Duodenal mucosa (tissue), 2 donors: ENCODE results near the gene ITPKB.
A peak's percentile ranks its signal among the peaks of the same experiment; 100 is the strongest.

Experiments used
- H3K27ac ChIP-seq: one replicate; pipeline ENCODE4 v1.7.0; 2013; ENCODE audit warnings: low read depth, low read length
- H3K27me3 ChIP-seq, 2 donors: one replicate each; pipeline ENCODE4 v1.7.0; 2013; ENCODE audit warnings: low read length in 2 of 2, control low read depth in 1 of 2; ENCODE audit not compliant: insufficient read depth in 2 of 2, control insufficient read depth in 1 of 2
- H3K36me3 ChIP-seq, 2 donors: one replicate each; pipeline ENCODE4 v1.7.0; 2013; ENCODE audit warnings: low read length in 2 of 2, control low read depth in 1 of 2; ENCODE audit not compliant: insufficient read depth in 2 of 2, control insufficient read depth in 1 of 2
- H3K4me1 ChIP-seq, 2 donors: one replicate each; pipeline ENCODE4 v1.7.0; 2013; ENCODE audit warnings: low read length in 2 of 2, control low read depth in 1 of 2; ENCODE audit not compliant: insufficient read depth in 2 of 2, control insufficient read depth in 1 of 2
- H3K4me3 ChIP-seq, 2 donors: one replicate each; pipeline ENCODE4 v1.7.0; 2013; ENCODE audit warnings: low read length in 2 of 2, low read depth in 1 of 2
- H3K9ac ChIP-seq, 2 donors: one replicate each; pipeline ENCODE4 v1.7.0; 2013; ENCODE audit warnings: low read length in 2 of 2, low read depth in 1 of 2
- H3K9me3 ChIP-seq, 2 donors: one replicate each; pipeline ENCODE4 v1.7.0; 2013; ENCODE audit warnings: low read length in 2 of 2, control low read depth in 1 of 2; ENCODE audit not compliant: control insufficient read depth in 1 of 2

Gene ITPKB

GRCh38 chr1:226654668-226655055 lies 84.4 kb downstream of the ITPKB start:
- H3K9me3 ChIP-seq = no peaks in the 10 kb centered on the region
- H3K4me3 ChIP-seq = peak overlapping the region in 1 of 2 donors; percentile 12
- peaks cover 37 to 43% of the 10 kb centered on the region in 2 donors for H3K4me1 ChIP-seq
- no peaks in the 10 kb centered on the region for H3K27me3 ChIP-seq
- H3K9ac ChIP-seq = peak overlapping the region in 1 of 2 donors; percentile 38
- H3K27ac ChIP-seq = no peak overlapping the region
- no peaks in the 10 kb centered on the region for H3K36me3 ChIP-seq

- Histone ChIP-seq H3K4me3 (peak overlapping the region in 1 of 2 donors; percentile 12), H3K9me3 (no peaks in the 10 kb centered on the region), H3K27me3 (no peaks in the 10 kb centered on the region), H3K36me3 (peaks cover 0 to 3% of the 10 kb centered on the region in 2 donors), H3K27ac (no peak overlapping the region), H3K9ac (peak overlapping the region; percentile 26 to 38), H3K4me1 (peaks cover 37 to 41% of the 10 kb centered on the region in 2 donors)
These were observed 84.9 kb downstream of the ITPKB start for GRCh38 chr1:226654046-226654667.

- Histone ChIP-seq H3K36me3 (peaks cover 0 to 9% of the 10 kb centered on the region in 2 donors), H3K9me3 (no peaks in the 10 kb centered on the region), H3K9ac (no peak overlapping the region), H3K4me3 (no peak overlapping the region), H3K4me1 (peaks cover 37 to 41% of the 10 kb centered on the region in 2 donors), H3K27ac (no peak overlapping the region), H3K27me3 (no peaks in the 10 kb centered on the region)
These were observed 85.7 kb downstream of the ITPKB start for GRCh38 chr1:226653311-226653921.

- H3K4me1 ChIP-seq = peaks cover 37 to 38% of the 10 kb centered on the region in 2 donors
- no peaks in the 10 kb centered on the region for H3K27me3 ChIP-seq
- peaks cover 8 to 17% of the 10 kb centered on the region in 2 donors for H3K36me3 ChIP-seq
- no peaks in the 10 kb centered on the region for H3K9me3 ChIP-seq
- H3K9ac ChIP-seq = no peak overlapping the region
- H3K4me3 ChIP-seq = no peak overlapping the region
- H3K27ac ChIP-seq = no peak overlapping the region
These were observed 86.5 kb downstream of the ITPKB start for GRCh38 chr1:226652613-226653012.

- peaks cover 16 to 26% of the 10 kb centered on the region in 2 donors for H3K36me3 ChIP-seq
- H3K4me3 ChIP-seq = no peak overlapping the region
- no peak overlapping the region for H3K9ac ChIP-seq
- no peaks in the 10 kb centered on the region for H3K27me3 ChIP-seq
- peaks cover 30% of the 10 kb centered on the region in 2 donors for H3K4me1 ChIP-seq
- H3K27ac ChIP-seq = no peak overlapping the region
- no peaks in the 10 kb centered on the region for H3K9me3 ChIP-seq
These were observed 87.4 kb downstream of the ITPKB start for GRCh38 chr1:226651732-226652105.

- Histone ChIP-seq H3K9ac (no peak overlapping the region), H3K4me3 (no peak overlapping the region), H3K4me1 (peaks cover 24 to 25% of the 10 kb centered on the region in 2 donors), H3K27ac (no peak overlapping the region), H3K36me3 (peaks cover 16 to 26% of the 10 kb centered on the region in 2 donors), H3K9me3 (no peaks in the 10 kb centered on the region), H3K27me3 (no peaks in the 10 kb centered on the region)
These were observed 87.9 kb downstream of the ITPKB start for GRCh38 chr1:226651041-226651731.

GRCh38 chr1:226650236-226650841 lies 88.7 kb downstream of the ITPKB start:
- Histone ChIP-seq H3K4me1 (peaks cover 16 to 17% of the 10 kb centered on the region in 2 donors), H3K9ac (no peak overlapping the region), H3K27ac (no peak overlapping the region), H3K36me3 (peaks cover 16 to 29% of the 10 kb centered on the region in 2 donors), H3K27me3 (no peaks in the 10 kb centered on the region), H3K9me3 (no peaks in the 10 kb centered on the region), H3K4me3 (no peak overlapping the region)

GRCh38 chr1:226649780-226650179 lies 89.3 kb downstream of the ITPKB start:
- Histone ChIP-seq H3K36me3 (peaks cover 16 to 29% of the 10 kb centered on the region in 2 donors), H3K9ac (no peak overlapping the region), H3K4me3 (no peak overlapping the region), H3K4me1 (peaks cover 12 to 13% of the 10 kb centered on the region in 2 donors), H3K27me3 (no peaks in the 10 kb centered on the region), H3K9me3 (no peaks in the 10 kb centered on the region), H3K27ac (no peak overlapping the region)

GRCh38 chr1:226649244-226649643 lies 89.8 kb downstream of the ITPKB start:
- Histone ChIP-seq H3K4me3 (no peak overlapping the region), H3K4me1 (peaks cover 12 to 13% of the 10 kb centered on the region in 2 donors), H3K9me3 (no peaks in the 10 kb centered on the region), H3K36me3 (peaks cover 16 to 29% of the 10 kb centered on the region in 2 donors), H3K27me3 (no peaks in the 10 kb centered on the region), H3K27ac (no peak overlapping the region), H3K9ac (no peak overlapping the region)

GRCh38 chr1:226648421-226648820 lies 90.7 kb downstream of the ITPKB start:
- Histone ChIP-seq H3K27me3 (no peaks in the 10 kb centered on the region), H3K9me3 (no peaks in the 10 kb centered on the region), H3K4me3 (no peak overlapping the region), H3K36me3 (peaks cover 16 to 29% of the 10 kb centered on the region in 2 donors), H3K27ac (no peak overlapping the region), H3K4me1 (peaks cover 15 to 20% of the 10 kb centered on the region in 2 donors), H3K9ac (no peak overlapping the region)
